Amygdala (tissue), 56 donors: ENCODE data around the gene C1orf21.

Source experiments
- DNase-seq, 56 donors: peaks; one replicate each; lab custom pipeline; 2025; lab: John Stamatoyannopoulos, UW

C1orf21 gene

DNA sequence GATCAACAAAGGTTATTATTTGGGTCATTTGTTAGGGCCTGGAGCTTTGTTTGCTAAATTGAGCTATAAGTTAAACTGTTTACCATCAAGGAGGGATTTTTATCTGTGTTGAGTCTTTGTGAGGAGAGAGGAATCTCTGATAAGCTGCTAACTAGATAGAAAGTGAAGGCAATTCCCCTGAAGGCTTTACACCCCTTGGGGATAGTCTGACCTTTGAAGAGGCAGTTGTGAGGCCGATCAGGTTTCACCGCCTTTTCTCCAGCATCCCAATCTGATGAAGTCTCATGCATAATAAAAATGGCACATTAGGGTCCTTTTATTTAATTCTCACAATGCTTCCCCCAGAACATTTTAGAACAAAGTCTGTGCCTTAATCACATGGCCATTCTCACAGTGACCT is 21.8 kb downstream of the C1orf21 start:
- DNase-seq, result no peak

DNA sequence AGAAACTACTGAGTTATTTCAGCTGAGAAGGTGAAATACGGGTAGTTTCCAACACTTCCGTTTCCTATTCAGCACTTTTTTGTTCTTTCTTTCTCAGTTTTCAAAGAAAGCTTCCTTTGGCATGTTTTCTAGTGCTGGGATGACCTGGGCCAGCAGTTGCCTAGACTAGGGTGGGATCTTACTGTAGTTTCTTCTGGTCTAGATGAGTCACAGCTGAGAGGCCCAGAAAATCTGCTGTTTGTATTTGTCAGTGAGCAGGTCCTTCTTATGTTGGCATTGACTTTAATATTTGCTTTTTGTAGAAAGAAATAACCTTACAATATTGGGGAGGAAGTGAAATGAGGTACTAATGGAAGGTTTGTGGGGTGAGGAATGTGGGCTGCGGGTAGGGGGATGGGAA is 22.2 kb downstream of the C1orf21 start:
- no peak for DNase-seq

DNA sequence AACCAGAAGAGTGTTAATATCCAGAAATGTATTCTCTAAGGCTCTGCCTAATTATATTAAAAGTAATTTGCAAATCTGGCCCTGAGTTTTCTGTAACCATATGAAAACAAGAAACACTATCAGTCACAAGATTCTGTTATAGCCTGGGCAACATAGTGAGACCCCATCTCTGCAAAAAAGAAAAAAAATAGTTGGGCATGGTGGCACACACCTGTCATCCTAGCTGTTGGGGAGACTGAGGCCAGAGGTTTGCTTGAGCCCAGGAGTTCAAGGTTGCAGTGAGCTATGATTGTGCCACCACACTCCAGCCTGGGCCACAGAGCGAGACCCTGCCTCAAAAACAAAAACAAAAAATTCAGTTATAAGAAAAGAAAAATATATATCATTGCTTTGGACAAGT is 25.6 kb downstream of the C1orf21 start:
- DNase-seq, result no peak

DNA sequence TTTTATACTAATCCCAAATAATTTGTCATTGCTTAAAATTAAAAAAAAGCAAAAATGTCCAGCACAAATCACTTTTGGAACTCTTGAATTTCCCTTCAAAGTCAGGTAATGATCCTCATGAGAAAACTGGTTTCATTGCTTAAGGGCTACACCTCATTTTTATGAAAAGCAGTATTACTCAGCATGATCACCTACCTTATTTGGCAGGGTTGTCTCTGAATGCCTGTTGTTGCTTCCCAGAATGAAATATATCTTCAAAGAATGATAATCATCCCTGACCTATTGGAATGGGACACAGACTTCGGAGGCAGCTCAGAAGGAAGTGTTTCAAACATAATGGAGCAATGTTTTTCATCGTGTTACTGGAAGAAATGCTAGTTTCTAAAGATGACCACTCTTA is 29.7 kb downstream of the C1orf21 start:
- DNase-seq, result no peak

DNA sequence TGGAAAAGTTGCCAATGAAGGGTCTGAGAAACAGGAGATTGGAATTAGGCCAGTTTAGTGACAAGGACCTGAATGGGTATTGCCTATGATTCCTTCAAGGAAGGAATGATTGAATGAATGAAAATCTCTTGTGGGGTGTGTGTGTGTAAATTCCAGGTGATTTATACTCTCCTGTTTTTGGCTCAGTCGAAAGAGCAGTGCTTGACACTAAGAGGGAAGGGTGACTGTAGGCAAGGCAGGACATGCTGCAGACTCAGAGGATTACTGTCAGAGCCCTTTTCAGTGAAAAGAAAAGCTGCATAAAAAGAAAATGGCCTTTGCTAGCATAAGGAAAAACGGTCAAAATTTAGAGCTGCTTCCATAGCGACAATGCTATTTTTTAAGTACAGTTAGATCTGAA is 30.1 kb downstream of the C1orf21 start:
- no peak for DNase-seq

DNA sequence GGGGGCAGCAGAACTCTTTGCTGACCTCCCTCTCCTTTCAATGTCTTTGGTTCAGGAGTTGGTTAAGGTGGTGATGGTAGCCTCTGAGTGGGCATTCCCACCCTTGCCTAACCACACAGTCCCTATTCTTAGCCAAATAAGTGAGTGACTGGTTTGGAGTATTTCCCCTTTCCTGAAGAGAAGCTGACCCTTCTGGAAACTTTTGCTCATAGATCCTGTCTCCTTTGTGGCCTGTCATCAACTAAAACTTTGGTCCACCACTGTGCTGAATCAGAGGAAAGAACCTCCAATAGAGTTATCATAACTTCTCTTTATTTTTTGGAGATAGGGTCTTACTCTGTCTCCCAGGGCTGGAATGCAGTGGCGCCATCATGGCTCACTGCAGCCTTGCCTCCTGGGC is 31.1 kb downstream of the C1orf21 start:
- no peak for DNase-seq

DNA sequence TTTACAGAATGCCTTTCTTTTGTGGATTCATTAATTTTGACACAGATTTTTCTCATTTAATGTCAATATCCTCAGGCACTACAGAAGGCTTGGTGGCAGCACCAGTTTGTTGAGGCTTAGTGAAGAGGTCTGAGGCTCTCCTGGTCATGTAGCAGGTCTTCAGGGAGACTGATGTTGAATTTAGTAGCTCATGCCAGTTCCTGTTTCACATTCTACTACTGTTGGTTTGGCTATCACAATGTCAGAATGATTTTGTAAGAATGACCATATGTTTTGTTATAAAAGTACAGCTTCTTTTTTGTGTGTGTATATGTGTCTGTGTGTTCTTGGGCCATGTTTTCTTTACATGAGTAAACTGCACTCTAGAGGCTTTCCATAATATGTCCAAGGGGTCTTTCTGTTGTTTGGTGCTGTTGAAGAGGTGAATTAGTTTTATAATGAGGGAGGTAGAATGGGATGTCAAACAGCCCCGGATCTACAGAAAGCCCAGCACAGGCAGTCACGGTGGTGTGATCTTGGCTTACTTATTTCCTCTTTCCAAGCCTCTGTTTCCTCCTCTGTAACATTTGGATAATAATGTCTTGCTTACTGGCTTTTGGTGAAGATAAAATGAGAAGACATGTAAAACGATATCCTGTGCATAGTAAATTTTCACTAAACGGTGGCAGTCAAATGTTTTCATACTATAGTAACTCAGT is 32.0 kb downstream of the C1orf21 start:
- DNase-seq, result no peak

DNA sequence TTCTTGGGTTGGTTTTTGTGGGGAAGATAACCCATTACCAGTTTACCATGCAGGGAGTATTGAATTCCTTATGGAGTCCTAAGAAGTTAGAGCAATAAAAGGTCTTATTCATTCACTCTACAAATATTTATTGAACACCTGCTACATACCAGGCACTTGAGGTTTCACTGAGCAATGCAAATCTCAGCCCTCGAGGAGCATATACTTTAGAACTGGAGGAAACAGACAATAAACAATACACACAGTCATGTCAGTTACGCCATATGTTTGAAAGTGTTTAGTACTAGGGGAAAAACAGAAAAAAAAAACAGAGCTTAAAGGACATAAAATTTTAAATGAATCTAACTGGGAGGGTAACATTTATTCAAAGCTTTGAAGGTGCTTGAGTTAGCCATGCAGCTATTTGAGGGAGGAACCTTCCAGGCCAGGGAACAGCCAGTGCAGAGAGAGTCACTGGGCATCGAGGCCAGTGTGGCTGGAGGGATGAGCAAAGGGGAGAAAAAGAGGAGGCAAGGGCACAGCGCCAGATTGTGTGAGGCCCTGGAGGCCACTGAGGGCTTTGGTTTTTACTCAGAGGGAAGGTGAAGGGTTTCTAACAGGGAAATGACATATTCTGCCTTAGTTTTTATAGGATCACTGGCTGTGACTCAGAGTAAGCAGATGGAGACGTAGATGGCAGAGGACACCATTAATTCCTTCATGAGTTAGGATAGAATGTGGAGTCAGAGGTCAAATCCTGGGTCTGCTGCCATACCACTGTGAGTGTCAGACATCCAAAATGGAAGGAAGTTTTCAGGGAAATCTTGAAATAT is 32.7 kb downstream of the C1orf21 start:
- no peak for DNase-seq

DNA sequence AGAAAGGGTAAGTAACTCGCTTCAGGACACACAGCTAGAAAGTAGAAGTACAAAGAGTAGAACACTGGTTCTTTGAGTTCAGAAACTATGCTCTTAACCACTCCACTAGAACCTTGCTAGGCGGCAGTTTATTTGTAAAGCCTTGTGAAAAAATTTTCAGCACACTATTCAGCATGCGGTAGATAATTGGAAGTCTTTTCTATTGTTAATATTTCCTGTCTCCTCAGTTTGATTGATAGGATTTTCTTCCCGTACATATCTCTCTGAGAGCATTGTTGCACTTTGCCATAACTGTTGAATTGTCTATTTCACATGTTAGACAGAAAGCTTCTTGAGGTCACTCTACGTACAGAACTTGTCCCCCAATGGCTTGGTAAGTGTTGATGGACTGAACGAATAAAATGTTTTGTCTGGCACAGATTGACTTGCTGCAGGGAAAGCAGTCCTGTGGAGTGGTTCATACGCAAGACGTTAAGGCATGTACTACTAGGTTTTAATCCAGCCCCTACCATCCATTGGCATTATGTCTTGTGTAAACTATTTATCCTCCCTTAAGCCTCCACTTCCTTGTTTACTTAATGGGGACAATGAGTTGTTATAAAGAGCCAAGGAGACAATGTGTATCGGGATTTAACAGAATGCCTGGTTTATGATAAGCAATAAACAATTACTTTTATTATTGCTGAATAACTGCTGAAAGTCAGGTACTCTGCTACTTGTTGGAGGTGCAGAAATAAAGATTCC is 35.8 kb downstream of the C1orf21 start:
- no peak for DNase-seq

DNA sequence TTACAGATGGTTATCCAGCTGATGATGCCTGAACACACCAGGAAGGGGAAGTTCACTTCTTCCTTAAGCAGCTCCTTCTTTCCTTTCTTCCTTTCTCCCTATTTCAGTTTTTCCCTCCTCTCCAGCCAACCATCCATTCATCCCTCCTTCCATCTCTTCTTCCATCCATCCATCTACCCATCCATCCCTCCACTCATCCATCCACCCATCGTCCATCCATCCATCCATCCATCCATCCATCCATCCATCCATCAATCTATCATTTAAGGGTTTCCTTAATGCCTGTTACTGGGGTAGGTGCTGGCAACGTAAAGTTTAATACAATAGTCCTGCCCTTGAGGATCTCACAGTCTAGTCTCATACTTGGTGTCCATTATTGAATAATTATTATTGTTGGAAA is 36.8 kb downstream of the C1orf21 start:
- no peak for DNase-seq

DNA sequence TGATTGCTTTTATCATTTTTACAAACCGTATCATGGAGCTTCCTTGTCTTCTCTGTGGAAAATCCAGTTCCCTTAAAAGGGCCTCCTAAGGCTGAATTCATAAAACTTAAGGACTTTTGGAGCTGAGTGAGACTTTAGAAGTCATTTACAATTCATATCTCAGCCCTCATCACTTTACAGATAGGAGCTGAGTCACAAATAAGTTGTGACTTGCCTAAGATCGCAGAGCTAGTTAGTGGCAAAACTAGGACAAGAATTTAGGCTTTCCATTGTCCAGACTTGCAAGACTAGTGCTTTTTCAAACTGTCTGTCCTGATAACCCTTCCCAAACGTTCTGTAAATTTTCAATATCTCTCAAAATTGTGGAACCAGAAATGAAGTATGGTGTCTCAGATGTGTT is 37.3 kb downstream of the C1orf21 start:
- DNase-seq, result no peak

DNA sequence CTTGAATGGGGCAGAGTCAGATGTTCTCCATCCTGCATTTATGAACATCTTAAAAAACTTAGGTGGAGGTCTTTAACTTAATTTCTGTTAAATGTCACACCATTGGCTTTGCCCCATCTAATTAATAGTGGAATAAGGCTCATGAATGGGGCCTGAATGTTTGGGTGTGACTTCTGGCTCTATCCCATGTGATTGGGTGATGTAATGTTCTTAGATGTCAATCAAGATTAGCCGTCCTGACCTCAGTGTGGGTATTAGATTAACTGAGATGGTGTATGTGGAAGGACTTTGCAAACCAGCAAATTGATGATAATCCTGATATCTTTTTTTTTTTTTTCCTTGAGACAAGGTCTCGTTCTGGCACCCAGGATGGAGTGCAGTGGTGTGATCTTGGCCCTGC is 38.1 kb downstream of the C1orf21 start:
- DNase-seq, result no peak

DNA sequence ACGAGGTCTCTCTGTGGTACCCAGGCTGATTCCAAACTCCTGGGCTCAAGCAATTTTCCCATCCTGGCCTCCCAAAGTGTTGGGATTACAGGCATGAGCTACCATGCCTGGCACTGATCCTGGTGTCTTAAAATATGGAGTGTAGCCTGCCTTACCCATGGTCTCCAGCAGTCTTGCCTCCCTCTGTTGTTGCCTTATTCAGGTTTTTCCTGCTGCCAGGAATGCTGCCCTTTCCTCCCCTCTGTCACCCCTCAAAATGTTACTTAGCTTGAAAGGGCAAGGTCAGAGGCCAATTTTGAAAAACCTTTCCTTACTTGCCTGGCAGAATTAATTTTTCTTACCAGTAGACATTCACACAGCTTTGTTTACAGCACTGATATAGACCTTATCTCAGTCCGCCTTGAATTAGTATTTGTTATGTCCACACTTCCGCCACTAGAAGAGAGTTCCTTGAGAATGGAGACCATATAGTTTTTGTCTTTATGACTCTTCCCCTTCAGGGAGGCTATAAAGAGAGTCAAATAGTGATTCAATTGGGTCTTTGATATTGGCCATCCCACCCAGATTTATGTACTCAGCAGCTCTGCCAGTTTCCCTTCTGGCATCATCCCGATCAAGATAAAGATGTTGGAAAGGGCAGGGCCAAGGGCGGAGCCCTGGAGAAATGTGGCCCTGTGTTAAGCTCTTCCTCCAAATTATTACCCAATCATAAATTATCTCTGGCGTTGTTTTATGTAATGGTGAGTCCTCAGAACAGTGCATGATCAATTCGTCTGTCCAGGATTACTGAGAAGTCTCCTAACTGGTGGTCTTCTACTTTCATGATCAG is 38.8 kb downstream of the C1orf21 start:
- no peak for DNase-seq

DNA sequence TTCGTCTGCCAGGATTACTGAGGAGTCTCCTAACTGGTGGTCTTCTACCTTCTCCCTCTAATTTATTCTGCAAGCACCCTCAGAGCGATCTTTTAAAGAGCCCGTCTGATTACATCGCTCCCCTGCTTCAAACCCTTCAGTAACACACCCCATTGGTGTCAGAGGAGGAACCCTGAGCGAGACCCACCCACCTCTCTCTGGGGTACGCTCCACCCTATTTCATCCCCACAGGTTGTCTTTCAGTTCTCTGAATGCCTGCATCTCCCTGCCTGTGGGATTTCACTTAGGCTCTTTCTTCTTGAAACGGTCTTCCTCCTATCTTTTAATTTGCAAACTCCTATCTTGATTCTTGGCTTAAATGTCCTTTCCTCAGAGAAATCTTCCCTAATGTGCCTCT is 39.4 kb downstream of the C1orf21 start:
- DNase-seq, result no peak

DNA sequence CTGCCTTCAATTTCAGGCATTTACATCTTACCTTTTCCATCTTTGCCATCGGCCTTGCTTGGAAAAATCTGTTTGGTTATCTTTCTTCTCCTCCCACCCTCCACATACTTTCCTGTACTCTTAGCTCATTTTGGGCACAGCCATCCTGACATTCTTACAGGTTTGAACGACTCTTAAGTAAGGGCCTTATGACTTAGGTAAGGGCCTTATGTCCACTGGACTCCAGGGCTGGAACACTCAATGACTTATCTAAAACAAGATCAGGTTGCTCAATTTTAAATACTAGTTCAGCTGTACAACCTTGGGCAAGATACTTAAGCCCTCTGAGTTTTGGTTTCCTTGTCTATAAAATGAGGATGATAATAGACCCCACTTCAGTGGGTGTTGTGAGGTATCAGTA is 40.9 kb downstream of the C1orf21 start:
- DNase-seq, result no peak

DNA sequence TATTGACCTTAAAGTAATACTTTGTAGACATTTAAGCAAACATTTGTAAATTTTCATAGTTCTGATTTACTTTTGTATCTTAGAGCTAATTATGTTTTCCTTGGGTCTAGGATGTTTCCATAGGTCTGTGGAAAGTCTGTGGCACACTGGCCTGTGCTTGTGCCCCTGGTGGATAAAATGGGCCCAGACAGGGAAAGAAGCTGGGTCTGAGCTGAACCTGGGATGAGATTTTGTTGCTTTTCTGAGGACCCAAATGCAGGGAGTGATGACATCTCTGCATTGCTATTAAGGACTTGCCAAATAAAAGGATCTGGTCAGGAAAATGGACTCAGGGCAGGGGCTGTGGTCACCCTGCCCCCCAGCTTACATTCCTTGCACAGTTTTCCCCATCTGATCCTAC is 41.8 kb downstream of the C1orf21 start:
- no peak for DNase-seq

DNA sequence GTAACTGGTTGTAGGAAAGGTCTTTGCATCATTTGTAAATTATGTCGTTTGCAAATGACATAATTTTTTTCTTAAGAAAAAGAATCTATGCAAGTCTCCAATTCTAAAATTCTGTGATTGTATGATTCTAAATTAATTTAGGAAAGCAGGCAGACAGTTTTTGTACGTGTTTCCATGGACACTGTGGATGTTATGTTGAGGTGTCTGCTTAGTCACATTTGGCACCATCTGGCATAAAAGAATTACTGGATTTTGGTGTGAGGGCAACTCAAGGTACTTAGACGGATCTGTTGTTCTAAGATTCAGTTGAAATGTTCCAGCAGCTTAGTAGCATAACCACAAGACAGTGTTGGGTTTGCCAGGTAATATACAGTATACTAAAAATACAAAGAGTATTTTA is 42.5 kb downstream of the C1orf21 start:
- peak in 4 of 56 donors; percentile 1 to 43 (median 6) for DNase-seq

DNA sequence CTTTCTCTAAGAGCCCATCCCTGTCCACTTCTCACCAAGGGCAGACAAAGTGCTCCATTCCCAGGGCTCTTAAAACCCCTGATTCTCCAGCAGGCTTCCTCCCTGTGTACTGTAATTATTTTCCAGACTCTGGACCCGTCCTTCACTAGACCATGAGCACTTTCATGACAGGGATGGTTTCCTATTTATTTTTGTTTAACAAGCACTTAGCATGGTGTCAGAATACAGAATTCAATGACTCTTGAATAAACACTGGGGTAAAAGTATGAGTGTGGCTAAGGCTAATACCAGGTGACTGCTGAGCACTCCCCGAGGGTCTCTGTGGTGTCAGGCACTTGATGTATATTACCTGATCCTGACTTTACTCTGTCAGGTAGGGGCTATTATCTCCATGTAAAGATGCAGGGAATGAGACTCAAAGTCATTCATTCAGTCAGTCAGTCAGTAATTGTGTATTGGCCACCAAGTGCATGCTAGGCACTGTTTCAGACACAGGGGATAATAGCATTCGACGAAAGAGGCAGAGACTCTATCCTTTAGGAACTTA is 47.2 kb downstream of the C1orf21 start:
- no peak for DNase-seq

DNA sequence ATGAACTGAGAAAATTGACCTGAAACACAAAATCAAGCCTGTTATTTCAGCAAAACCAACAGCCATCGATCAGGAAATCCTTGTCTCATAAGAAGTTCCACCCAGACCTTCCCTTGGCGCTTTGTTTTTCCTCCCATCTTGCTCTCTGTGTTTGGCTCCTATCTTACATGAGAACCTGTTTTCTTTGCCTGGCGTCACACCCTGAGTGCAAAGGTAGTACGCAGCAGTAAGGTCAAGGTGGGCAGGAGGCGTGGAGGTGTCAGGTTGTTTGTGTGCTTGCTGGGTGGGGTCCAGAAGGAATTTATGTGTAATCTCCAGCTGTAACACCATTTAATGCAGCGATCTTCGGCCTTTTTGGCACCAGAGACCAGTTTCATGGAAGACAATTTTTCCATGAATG is 50.5 kb downstream of the C1orf21 start:
- no peak for DNase-seq

DNA sequence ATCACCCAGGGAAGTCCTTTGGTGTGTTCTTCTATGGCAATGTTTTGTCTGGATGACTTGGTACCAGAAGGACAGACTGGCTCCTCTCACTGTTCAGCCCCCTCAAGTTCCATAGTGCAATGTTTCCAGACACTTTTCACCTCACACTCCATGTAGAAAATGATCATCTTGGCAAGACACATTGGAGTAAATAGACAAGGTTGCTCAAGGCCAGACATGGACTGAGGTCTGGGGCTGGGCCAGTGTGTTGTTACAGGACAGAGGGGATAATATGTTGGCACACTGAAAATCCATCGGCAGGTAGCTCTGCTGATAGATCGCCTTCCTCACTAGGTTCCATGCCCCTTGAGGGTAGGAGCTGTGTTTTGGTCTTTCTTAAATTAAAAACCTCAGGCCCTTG is 51.5 kb downstream of the C1orf21 start:
- no peak for DNase-seq
